Ishikawa (cell line): Measurements from ENCODE around the gene AGPAT3.

Experiments
- EP300 ChIP-seq: IDR thresholded peaks from 2 replicates; pipeline ENCODE4 v1.6.1; 2012; ENCODE audit warnings: borderline replicate concordance
- TCF12 ChIP-seq: IDR thresholded peaks from 2 replicates; pipeline ENCODE4 v1.6.1; 2012; ENCODE audit warnings: low read depth
- TF ChIP-seq, protein P1 (sequence below): IDR thresholded peaks from 2 replicates; pipeline ENCODE4 v1.6.1; 2012

DNA sequence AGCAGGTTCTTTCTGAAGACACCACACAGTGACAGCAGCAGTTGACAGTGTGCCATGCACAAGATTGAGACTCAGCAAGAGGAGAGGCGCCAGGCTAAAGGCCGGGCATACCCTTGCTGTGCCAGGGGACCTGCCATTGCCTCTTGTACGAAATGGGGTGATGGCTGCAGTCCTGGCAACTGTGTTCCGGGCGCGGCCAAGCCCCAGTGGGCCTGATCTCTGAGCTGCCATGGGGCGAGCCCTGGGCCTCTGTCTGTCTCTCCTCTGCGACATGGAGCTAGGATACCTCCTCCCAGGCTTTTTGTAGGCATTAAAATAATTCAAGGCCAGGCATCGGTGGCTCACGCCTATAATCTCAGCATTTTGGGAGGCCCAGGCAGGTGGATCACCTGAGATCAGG is 137.5 kb downstream of the AGPAT3 start:
- no peak for TF ChIP-seq EP300
- no peak for TF ChIP-seq TCF12
- TF ChIP-seq, protein P1, sequence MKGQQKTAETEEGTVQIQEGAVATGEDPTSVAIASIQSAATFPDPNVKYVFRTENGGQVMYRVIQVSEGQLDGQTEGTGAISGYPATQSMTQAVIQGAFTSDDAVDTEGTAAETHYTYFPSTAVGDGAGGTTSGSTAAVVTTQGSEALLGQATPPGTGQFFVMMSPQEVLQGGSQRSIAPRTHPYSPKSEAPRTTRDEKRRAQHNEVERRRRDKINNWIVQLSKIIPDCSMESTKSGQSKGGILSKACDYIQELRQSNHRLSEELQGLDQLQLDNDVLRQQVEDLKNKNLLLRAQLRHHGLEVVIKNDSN, result no peak
